DMS153 (cell line): ENCODE measurements around the gene EXOC6.

Experiments
- DNase-seq: peaks from one replicate; lab custom pipeline; 2025; lab: John Stamatoyannopoulos, UW

Gene EXOC6

DNA sequence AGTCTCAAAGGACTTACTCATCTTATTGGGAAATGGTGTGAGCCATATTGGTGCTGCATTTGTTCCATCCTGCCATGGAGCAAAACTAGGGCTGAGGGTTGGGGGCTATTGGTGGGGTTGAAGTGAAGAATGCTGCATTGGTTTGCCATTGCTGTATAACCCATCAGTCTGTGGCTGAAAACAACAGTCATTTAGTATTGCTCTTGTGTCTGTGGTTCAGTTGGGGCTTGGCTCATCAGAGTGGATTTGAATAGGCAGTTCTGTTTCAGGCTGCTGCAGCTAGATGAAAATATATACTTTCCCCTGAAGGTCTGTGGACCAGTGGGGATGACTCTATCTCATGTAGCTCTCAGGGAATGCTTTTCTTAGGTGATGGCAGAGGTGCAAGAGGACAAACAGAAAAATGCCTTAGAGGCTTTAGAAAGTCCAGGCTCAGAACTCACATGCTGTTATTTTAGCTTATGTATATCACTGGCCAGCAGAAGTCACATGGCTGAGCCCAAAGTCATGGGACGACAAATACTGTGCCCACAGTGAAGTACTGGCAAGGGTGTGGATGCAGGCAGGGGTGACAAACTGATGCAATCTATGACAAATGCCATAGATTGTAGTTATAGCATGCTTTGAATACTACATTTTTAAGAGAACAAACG is 15.2 kb upstream of the EXOC6 start:
- no peak for DNase-seq

GRCh38 chr10:92834331-92834730 is 14.0 kb upstream of the EXOC6 start:
- DNase-seq: no peak

GRCh38 chr10:92834986-92835385 is 13.3 kb upstream of the EXOC6 start:
- DNase-seq: no peak

DNA sequence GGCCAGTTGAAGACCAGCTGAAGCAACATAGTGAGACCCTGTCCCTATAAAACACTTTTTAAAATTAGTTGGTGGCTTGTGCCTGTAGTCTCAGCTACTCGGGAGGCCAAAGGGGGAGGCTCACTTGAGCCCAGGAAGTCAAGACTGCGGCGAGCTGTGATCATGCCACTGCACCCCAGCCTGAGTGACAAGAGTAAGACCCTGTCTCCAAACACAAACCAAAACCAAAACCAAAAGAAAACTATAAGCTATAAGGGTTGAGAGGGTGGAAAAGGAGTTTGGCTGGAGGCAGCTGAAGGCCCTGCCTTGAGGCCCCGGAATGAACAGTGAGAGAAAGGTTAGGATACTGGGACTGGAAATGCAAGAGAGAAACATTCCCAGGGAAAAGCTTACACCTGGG is 10.9 kb upstream of the EXOC6 start:
- no peak for DNase-seq

GRCh38 chr10:92839191-92840085 is 8.9 kb upstream of the EXOC6 start:
- DNase-seq: peak; percentile 24

DNA sequence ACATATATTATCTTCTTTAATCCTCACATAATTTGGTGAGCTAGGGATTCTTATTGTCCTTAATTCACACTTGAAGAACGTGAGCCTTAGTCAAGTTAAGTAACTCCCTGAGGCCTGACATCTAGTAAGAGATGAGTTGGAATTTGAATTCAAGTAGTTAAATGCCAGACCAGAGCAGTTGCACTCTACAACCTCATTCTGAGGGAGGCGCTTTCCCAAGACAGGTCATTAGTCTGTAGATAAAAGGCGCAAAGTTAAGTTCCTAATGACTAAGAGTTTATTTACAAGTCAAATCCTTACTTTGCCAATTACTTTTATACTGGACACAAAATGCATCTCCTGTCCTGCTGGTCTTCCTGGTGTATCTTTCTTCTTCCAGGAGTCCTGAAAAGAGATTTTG is 3.6 kb upstream of the EXOC6 start:
- no peak for DNase-seq

DNA sequence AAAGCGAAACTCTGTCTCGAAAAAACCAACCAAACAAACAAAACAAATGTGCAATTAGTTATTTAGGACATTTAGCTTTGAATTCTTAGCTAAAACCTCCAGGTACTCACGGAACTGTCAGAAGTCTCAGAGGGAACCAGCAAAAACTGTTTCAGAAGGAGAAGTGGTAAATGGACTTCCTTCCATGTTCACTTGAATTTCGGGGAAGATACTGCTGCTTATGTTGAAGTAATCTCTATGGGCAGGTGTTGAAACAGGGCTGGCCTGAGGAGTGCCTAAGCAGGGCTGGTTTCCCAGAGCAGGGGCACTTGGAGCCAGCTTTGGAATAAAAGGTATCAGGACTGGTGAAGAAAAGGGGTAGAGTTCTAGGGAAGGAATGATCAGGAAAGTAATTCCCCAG is 2.4 kb upstream of the EXOC6 start:
- DNase-seq: no peak

- DNase-seq: no peak
Measured at GRCh38 chr10:92846344-92846743, 2.0 kb upstream of the EXOC6 start.

- DNase-seq: no peak
Measured at GRCh38 chr10:92846854-92847201, 1.5 kb upstream of the EXOC6 start.

GRCh38 chr10:92847202-92847864 is 987 bp upstream of the EXOC6 start:
- DNase-seq: no peak

- DNase-seq: no peak
Measured at GRCh38 chr10:92848037-92848440, 281 bp upstream of the EXOC6 start.

DNA sequence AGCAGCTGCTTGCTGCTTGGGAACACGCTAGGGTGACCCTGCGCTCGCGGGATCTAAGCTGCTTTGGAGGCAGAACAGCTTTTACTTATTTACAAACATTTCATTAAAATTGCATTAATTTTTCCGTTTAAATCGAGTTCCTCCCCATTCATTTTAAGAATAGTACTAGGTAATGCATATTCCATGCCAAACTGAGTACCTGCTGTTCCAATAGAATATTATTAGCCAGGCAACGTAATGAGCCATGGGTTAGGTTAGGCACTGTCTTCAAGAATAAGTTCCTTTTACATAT is 860 bp downstream of the EXOC6 start:
- DNase-seq: no peak

GRCh38 chr10:92849576-92850090 is 1.3 kb downstream of the EXOC6 start:
- DNase-seq: no peak

DNA sequence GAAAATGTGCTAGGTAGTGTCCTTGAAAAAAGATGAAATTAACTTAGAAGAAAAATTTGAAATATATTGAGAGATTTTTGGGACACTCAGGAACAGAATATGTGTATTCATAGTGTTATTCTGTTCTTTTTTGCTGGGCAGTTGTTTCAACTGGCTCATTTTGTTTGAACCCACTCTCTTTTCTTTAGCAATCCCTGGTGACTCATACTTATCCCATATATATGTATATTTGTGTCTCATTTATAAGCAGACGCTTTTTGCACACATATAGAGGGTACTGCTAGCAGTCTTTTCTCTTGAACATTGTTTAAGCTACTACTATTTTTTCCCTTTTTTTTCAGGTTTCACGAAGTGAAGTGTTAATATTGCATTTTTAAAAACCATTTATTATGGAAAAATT is 1.9 kb downstream of the EXOC6 start:
- no peak for DNase-seq

DNA sequence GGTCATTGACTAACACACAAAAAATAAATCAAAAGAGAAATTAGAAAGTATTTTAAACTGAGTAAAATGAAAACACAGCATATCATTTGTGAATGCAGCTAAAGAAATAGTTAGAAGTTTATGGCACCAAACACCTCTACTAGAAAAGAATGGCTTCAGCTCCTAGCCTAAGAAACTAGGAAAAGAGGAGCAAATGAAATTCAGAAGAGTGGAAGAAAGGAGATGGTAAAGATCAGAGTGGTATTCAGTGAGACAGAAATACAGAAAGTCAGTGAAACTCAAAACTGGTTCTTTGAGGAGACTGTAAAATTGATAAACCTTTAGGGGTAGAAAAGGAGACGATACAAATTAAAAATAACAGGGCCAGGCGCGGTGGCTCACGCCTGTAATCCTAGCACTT is 2.7 kb downstream of the EXOC6 start:
- no peak for DNase-seq

DNA sequence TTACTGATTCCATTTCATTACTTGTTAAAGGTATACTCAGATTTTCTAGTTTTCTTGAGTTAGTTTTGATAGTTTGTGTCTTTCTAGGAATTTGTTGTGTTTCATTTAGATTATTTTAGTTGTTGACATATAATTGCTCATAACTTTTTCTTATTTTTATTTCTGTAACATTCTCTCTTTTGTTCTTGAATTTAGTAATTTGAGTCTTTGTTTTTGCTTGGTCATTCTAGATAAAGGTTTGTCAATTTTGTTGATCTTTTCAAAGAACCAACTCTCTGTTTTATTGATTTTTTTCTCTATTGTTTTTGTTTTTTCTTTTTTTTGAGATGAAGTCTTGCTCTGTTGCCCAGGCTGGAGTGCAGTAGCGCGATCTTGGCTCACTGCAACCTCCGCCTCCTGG is 7.2 kb downstream of the EXOC6 start:
- no peak for DNase-seq

DNA sequence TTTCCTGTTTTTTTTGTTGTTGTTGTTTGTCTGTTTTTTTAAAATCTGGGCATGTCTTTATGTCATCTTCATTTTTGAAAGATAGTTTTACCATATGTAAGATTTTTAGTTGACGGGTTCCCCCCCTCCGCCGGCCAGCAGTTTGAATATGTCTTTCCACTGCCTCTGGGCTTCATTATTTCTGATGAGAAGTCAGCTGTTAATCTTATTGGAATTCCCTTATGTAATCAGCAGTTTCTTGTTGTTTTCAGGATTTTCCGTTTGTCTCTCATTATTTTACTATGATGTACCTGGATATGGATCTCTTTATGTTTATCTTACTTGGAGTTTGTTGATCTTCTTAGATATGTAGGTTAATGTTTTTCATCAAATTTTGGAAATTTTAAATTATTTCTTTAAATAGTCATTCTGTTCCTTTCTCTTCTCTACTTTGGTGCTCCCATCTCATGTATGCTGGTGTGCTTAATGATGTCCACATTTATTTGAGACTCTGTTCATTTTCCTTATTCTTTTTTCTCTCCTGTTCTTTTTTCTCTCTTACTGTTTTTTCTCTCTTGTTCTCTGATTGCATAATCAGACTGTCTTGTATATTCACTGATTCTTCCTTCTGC is 9.7 kb downstream of the EXOC6 start:
- no peak for DNase-seq

DNA sequence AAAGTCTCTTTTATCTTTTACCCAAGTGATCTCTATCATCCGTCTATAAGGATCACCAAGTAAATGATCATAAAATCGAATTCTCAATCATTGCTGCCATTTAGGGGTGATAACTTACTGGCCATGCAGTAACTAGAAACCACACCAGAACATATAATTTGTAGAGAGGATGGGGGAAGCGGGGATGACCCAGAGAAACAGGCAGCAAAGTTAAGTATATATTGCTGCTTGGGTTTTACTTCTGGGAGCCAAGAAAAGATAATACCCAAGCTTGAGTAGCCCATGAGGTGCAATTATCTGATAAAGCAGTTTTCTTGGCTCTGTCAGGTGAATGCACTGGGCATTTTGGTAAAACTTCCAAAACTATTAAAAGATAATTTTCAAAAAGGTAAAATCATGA is 18.9 kb downstream of the EXOC6 start:
- DNase-seq: no peak

- DNase-seq: no peak
Measured at GRCh38 chr10:92868036-92868435, 19.7 kb downstream of the EXOC6 start.

- no peak for DNase-seq
Measured at GRCh38 chr10:92868557-92868956, 20.2 kb downstream of the EXOC6 start.

GRCh38 chr10:92873029-92873428 is 24.7 kb downstream of the EXOC6 start:
- no peak for DNase-seq

GRCh38 chr10:92876509-92877036 is 28.3 kb downstream of the EXOC6 start:
- no peak for DNase-seq
